ENCODE measurements around the gene IFT20.
A peak's percentile ranks its signal among the peaks of the same experiment; 100 is the strongest.

The IFT20 gene

GRCh38 chr17:28334666-28335200 is 539 bp downstream of the IFT20 start:
- no peak for DNase-seq

- DNase-seq: no peak
These were observed 1.1 kb downstream of the IFT20 start for GRCh38 chr17:28334171-28334570.

- DNase-seq: no peak
These were observed 2.1 kb downstream of the IFT20 start for GRCh38 chr17:28333083-28333746.

DNA sequence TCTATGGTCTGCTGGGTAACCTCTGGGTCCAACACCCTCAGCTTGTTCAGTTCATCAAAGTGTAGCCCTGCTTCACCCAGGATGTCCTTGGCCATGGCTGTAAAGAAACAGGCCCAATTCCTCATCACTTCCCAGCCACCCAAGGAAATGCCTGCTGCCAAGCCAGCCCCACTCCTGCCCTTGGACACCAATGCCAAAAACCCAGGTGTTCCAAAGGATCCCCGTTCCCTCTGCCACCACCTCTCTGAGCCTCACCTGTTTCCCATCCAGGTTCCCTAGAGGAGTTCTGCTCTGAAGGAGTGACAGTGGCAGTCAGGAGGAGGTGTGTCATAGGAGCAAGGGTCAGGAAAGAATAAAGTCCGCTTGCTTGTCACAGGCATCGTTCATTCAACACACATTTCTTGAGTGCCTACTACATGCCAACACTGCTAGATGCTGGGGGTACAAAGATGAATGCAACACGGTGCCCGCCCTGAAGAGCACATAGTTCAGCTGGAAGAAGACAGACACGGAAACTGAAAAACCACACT is 3.3 kb downstream of the IFT20 start:
- DNase-seq: no peak

GRCh38 chr17:28330671-28331070 is 4.6 kb downstream of the IFT20 start:
- DNase-seq: no peak

DNA sequence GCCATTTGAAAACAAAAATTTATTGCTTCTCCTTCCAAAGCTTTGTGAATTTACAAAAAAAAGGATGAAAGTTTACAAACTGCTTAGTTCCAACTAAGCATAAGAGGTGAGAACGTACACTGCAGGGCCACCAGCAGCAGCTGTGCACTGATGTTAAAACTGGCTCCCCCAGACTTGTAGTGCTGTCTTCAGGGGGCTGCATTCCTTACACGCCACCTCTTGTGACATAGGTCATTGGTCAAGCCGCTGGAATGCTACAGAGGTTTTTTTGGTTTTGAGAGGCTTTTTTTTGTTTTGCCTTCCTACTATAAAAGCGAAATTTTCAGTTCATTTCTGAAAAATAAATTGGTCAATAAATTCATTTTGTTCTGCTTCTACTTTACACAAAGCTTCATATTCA is 6.9 kb downstream of the IFT20 start:
- no peak for DNase-seq

- DNase-seq: no peak
These were observed 7.6 kb downstream of the IFT20 start for GRCh38 chr17:28327709-28328108.

DNA sequence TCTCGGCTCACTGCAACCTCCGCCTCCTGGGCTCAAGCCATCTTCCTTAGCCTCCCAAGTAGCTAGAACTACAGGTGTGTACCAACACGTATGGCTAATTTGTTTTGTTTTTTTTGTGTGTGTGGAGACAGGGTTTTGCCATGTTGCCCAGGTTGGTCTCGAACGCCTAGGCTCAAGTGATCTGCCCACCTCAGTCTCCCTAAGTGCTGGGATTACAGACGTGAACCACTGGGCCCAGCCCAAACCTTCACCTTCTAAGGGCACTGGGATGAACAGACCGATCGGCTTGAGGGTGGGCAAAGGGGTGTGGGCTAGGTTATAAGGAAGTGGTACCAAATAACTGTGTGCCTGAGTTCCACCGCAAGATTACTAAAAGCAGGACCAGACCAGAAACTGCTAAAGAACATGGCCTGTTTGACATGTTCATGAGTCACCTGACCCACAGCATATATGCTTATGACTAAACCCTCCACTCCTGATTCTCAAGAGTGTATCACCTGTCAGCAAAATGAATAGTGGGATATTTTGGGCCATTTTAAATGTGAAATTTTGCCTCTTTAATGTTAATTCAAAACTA is 8.2 kb downstream of the IFT20 start:
- no peak for DNase-seq

- no peak for DNase-seq
These were observed 9.2 kb downstream of the IFT20 start for GRCh38 chr17:28326114-28326513.

DNA sequence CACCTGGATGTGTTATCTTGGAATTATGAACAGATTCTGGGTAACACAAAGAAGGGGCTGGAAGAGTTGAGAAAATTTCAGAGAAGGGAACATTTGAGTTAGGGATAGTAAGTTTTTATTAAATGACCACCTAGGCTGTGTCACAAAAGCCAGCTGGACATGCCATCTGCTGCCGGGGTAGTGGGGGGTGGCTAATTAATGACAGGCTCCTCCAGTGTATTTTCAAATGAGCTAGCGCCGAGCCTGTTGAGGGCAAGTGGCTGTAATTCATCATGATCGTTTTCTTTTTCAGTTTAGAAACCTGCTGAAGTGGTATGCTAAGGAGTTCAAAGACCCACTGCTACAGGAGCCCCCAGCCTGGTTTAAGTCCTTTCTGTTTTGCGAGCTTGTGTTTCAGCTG is 10.1 kb downstream of the IFT20 start:
- no peak for DNase-seq

GRCh38 chr17:28324781-28325180 is 10.5 kb downstream of the IFT20 start:
- no peak for DNase-seq

GRCh38 chr17:28324267-28324745 is 11.0 kb downstream of the IFT20 start:
- DNase-seq: no peak

- DNase-seq: no peak
These were observed 14.8 kb downstream of the IFT20 start for GRCh38 chr17:28320215-28321061.

- no peak for DNase-seq
These were observed 15.7 kb downstream of the IFT20 start for GRCh38 chr17:28319598-28319935.

DNA sequence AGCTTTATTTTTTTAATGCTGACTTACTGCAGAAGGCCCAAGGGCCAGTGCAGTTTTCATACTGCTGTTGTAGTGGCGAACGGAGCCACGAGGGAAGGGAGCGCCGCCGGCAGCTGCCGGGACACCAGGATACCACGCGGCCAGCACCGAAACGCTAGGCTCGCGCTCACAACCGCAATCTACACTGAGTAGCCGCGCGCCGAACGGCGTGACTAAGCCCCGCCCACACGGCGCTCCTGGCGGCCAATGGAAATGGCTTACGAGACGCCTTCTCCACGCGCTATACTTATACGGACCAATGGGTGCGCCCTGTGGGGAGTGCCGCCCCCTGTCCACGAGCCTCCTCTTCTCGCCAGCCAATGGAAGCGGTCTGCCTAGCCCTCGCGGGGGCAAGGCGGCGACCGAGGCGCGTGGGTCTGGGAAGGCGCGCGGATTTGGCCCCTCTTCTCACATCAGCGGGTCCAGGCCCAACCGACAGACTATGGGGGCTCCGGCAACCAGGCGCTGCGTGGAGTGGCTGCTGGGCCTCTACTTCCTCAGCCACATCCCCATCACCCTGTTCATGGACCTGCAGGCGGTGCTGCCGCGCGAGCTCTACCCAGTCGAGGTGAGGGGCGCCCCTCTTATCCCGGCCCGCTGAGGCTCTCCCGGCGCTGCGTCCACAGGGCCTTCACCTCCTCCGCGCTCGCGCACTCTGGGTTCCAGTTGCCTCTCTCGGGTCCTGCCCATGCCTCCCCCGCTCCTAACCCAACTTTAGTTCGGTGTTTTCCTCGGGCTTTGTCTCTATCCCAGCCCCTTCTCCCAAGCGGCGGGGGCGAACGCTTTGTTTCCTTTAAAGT is 16.3 kb downstream of the IFT20 start, which contains the start of gene TMEM97:
TSS of gene TMEM97 (plus strand) at position 442 of the 839 bp plus-strand sequence. CDS start at position 482, 40 bp downstream.
- DNase-seq: peak; percentile 70

- no peak for DNase-seq
These were observed 17.1 kb downstream of the IFT20 start for GRCh38 chr17:28317966-28318758.

DNA sequence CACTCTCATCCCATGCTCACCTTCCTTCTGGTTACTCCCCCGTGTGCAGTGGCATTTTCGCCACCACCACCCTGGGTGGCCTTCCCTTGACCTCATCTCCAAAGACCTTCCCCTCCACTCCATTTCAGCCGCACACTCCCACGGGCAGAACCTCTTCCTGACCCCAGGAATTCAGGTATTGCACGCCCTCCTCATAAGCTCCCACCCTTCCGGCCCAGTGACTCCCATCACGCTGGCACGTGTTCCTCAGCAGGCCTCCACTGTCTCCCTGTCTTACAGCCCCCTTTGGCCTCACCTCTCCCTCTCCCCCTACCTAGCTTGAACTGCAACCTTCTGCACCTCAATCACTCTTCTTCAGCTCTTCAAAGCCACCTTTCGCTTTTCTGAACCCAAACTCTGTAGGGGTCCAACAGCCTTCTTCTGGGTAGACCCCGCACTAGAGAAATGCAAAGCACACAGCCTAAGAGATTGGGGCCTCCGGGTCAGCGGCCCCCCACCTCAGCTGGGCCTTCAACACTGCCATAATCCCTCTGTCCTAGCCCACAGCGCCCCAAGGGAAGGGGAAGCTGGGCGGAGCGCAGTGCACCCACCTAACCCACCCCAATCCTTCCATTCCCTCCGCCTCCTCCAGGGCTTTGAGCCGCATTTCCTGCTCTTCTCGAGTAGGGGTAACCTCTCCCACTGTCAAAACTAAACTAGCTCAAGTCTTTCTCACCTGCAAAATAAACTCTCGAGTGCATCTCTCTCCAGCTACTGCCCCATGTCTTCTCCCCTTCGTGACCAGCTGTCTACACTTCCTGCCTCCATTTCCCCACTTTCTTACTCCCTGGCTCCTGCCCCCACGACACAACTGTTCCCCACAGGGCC is 17.9 kb downstream of the IFT20 start:
- no peak for DNase-seq

- no peak for DNase-seq
These were observed 19.2 kb downstream of the IFT20 start for GRCh38 chr17:28315846-28316705.

- no peak for DNase-seq
These were observed 21.4 kb downstream of the IFT20 start for GRCh38 chr17:28313841-28314240.

Data from NCI-H2081 treated with DMSO at 0.1 percent for 48 hours (cell line).